ENCODE data around the gene BARHL2. TPM values are rescaled to one million over a fixed set of nuclear protein-coding genes. Genes with fewer than 3 reads are reported as not detected.

The BARHL2 gene
- total and polyA plus RNA-seq, 5 donors from 2014 or later = not detected

DNA sequence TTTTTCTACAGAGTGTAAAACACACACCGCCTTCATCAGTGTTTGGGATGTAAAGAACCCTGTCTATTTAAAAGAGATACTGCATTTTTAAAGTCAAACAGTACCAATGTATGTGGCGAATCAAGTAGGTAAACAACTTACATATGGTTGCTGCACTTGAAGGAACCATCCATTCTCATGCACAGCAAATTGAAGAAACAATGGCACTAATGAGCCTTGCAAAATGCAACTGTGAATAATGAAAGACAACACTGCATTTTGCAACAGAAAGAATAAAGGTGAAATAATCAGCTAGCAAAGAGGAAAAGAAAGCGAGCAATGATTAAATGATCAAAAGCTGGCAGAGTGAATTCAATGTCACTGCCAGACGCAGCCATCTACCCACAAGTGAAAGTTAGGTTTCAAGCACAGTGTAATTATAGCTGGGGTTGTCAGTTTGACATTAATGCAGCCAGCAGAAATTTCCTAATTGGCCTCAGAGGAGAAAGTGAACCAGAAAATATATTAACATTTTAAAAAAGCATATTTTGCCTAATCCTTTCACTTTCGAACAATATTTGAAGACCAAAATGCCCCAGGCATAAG, 10.9 kb upstream of the BARHL2 start:
- ATAC-seq (ENCODE audit: low read depth in 2 of 2) = no peak
- H3K36me3 Mint-ChIP-seq = peaks cover 5% of the 10 kb centered on the region
- peaks cover 11 to 22% of the 10 kb centered on the region in 2 experiments for H3K9me3 ChIP-seq (ENCODE audit: control insufficient read depth in 2 of 2, low read length in 2 of 2)
- peak overlapping the region in 2 of 4 donors; percentile 51 to 70 for H3K4me3 Mint-ChIP-seq
- H3K27me3 ChIP-seq (ENCODE audit: control insufficient read depth, insufficient read depth, low read length) = peaks cover 71% of the 10 kb centered on the region
- no peaks in the 10 kb centered on the region for H3K36me3 ChIP-seq (ENCODE audit: control insufficient read depth, insufficient read depth, low read length)
- H3K4me1 Mint-ChIP-seq = peaks cover 15 to 73% (median 33%) of the 10 kb centered on the region in 4 donors
- H3K4me3 ChIP-seq (ENCODE audit: low read depth, low read length) = no peak overlapping the region
- H3K27ac ChIP-seq (ENCODE audit: insufficient read depth, low read length, poor library complexity, severe bottlenecking) = no peak overlapping the region
- peaks cover 56% of the 10 kb centered on the region for H3K4me1 ChIP-seq (ENCODE audit: control insufficient read depth, insufficient read depth, low read length, poor library complexity, severe bottlenecking)
- DNase-seq = no peak
- peaks cover 0 to 23% (median 3%) of the 10 kb centered on the region in 7 donors for H3K9me3 Mint-ChIP-seq
- H3K27ac Mint-ChIP-seq = no peak overlapping the region
- H3K27me3 Mint-ChIP-seq = peaks cover 100% of the 10 kb centered on the region

DNA sequence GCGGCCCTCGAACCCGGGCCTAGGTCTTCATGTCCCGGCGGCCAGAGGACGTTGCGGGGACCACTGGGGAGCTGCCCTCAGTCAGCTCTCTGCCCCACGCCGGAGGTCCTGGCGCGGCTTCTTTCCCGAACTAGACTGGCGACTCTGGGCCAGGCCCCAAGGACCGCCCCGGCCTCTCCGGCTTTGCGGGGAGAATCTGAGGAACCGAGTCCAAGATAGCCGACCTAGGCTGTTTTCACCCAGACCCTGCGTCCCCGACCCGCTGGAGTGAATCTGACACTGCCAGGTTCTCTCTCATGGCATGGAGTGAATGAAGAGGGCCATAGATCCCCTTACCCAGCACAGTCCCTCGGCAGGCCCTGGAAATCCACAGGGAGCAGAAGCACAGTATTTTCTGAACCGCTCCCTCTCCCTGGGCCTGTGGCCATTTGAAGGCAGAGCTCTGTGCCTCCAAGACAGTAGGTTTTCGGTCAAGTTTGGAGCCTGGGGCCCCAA, 9.9 kb upstream of the BARHL2 start:
- no peak for DNase-seq
- peak overlapping the region in 1 of 4 donors; percentile 38 for H3K4me3 Mint-ChIP-seq
- H3K4me1 Mint-ChIP-seq = peaks cover 15 to 78% (median 34%) of the 10 kb centered on the region in 4 donors
- Histone ChIP-seq H3K27me3 (ENCODE audit: control insufficient read depth, insufficient read depth, low read length) (peaks cover 73% of the 10 kb centered on the region), H3K9me3 (ENCODE audit: control insufficient read depth in 2 of 2, low read length in 2 of 2) (peaks cover 14 to 22% of the 10 kb centered on the region in 2 experiments), H3K27ac (ENCODE audit: insufficient read depth, low read length, poor library complexity, severe bottlenecking) (no peak overlapping the region), H3K36me3 (ENCODE audit: control insufficient read depth, insufficient read depth, low read length) (no peaks in the 10 kb centered on the region), H3K4me1 (ENCODE audit: control insufficient read depth, insufficient read depth, low read length, poor library complexity, severe bottlenecking) (peaks cover 57% of the 10 kb centered on the region), H3K4me3 (ENCODE audit: low read depth, low read length) (no peak overlapping the region)
- peaks cover 99% of the 10 kb centered on the region for H3K27me3 Mint-ChIP-seq
- no peak overlapping the region for H3K27ac Mint-ChIP-seq
- H3K9me3 Mint-ChIP-seq = peaks cover 0 to 26% (median 6%) of the 10 kb centered on the region in 7 donors
- peaks cover 5% of the 10 kb centered on the region for H3K36me3 Mint-ChIP-seq
- ATAC-seq (ENCODE audit: low read depth in 2 of 2) = no peak

DNA sequence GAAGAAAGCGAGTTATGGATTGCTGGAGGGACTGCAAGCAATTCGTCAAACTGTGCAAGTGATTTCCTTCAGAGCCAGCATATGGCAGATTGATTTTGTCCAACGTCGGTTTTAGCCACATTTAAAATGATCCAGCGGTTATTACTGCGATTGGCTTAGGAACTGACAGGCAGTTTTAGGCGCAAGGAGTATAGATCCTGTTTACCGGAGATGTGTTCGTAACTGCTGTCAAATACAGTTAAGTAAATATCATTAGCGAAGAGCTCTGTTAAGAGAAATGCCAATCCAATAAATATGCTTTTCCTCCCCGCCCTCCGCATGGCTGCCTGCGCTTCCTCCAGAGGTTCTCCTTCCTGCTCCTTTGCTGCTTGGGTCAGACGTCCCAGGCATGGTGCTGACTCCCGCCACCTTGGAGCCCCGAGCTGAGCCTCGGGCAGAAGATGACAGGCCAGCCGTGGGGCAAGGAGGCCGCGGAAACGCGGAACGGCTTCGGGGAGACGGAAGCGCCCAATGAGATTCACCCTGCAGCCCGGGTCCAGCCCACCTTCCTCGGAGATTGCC, 9.4 kb upstream of the BARHL2 start:
- Mint-ChIP-seq H3K4me1 (peaks cover 19 to 79% (median 36%) of the 10 kb centered on the region in 4 donors), H3K27me3 (peaks cover 98% of the 10 kb centered on the region), H3K9me3 (peaks cover 0 to 26% (median 7%) of the 10 kb centered on the region in 7 donors), H3K27ac (peak overlapping the region in 1 of 3 donors; percentile 78), H3K36me3 (peaks cover 5% of the 10 kb centered on the region), H3K4me3 (peak overlapping the region in 3 of 4 donors; percentile 72 to 85 (median 75))
- H3K27me3 ChIP-seq (ENCODE audit: control insufficient read depth, insufficient read depth, low read length) = peaks cover 72% of the 10 kb centered on the region
- H3K9me3 ChIP-seq (ENCODE audit: control insufficient read depth in 2 of 2, low read length in 2 of 2) = peaks cover 14 to 22% of the 10 kb centered on the region in 2 experiments
- ATAC-seq (ENCODE audit: low read depth in 2 of 2) = no peak
- no peak overlapping the region for H3K27ac ChIP-seq (ENCODE audit: insufficient read depth, low read length, poor library complexity, severe bottlenecking)
- H3K4me1 ChIP-seq (ENCODE audit: control insufficient read depth, insufficient read depth, low read length, poor library complexity, severe bottlenecking) = peaks cover 57% of the 10 kb centered on the region
- H3K4me3 ChIP-seq (ENCODE audit: low read depth, low read length) = peak overlapping the region; percentile 10
- no peaks in the 10 kb centered on the region for H3K36me3 ChIP-seq (ENCODE audit: control insufficient read depth, insufficient read depth, low read length)
- no peak for DNase-seq

DNA sequence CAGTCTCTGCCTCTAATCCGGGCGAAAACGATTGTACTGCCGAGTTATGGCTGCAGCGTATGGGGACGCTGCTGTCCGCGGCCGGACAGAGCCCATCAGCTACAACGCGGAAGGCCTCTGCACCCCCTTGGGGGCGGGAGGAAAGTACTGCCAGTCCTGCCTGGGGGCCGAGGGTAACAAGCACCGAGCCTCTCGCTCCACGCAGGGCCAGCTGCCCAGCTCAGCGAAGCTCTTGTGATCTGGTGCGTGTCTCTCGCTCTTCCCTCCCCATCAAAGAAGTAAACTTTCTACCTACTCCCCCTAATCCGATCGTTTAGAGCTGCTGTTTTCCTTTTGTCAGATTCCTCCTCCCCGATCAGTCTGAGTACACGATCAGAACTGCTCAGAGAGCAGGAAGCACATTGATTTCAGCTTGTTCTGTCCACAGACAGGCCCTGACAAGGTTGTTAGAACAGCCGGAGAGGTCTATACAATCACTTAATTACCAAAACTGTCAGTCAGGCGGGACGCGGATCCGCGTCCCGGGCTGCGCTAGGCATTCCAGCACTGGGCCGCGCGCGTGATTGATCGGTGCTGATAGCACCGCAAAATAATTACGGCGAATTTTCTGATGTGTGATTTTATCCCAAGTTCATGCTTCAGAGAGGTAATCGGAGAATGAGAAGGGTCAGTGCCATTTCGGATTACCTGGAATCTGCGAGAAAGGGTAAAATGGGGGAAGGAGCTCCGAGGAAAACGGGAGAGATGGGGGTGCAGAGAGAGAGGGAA, 8.7 kb upstream of the BARHL2 start:
- H3K4me3 Mint-ChIP-seq = peak overlapping the region in 3 of 4 donors; percentile 72 to 85 (median 75)
- H3K27me3 Mint-ChIP-seq = peaks cover 98% of the 10 kb centered on the region
- peak in 1 of 3 donors; percentile 25 for DNase-seq
- H3K27ac Mint-ChIP-seq = peak overlapping the region in 2 of 3 donors; percentile 77 to 78
- peaks cover 57% of the 10 kb centered on the region for H3K4me1 ChIP-seq (ENCODE audit: control insufficient read depth, insufficient read depth, low read length, poor library complexity, severe bottlenecking)
- no peaks in the 10 kb centered on the region for H3K36me3 ChIP-seq (ENCODE audit: control insufficient read depth, insufficient read depth, low read length)
- ATAC-seq (ENCODE audit: low read depth in 2 of 2) = no peak
- no peak overlapping the region for H3K27ac ChIP-seq (ENCODE audit: insufficient read depth, low read length, poor library complexity, severe bottlenecking)
- peaks cover 23 to 81% (median 37%) of the 10 kb centered on the region in 4 donors for H3K4me1 Mint-ChIP-seq
- peak overlapping the region; percentile 10 for H3K4me3 ChIP-seq (ENCODE audit: low read depth, low read length)
- peaks cover 0 to 31% (median 5%) of the 10 kb centered on the region in 7 donors for H3K9me3 Mint-ChIP-seq
- H3K9me3 ChIP-seq (ENCODE audit: control insufficient read depth in 2 of 2, low read length in 2 of 2) = peaks cover 10 to 24% of the 10 kb centered on the region in 2 experiments
- peaks cover 66% of the 10 kb centered on the region for H3K27me3 ChIP-seq (ENCODE audit: control insufficient read depth, insufficient read depth, low read length)
- H3K36me3 Mint-ChIP-seq = peaks cover 5% of the 10 kb centered on the region

GRCh38 chr1:90724926-90725656, 8.0 kb upstream of the BARHL2 start:
- H3K36me3 Mint-ChIP-seq = peaks cover 5% of the 10 kb centered on the region
- DNase-seq = no peak
- Histone ChIP-seq H3K36me3 (ENCODE audit: control insufficient read depth, insufficient read depth, low read length) (no peaks in the 10 kb centered on the region), H3K27me3 (ENCODE audit: control insufficient read depth, insufficient read depth, low read length) (peaks cover 73% of the 10 kb centered on the region), H3K27ac (ENCODE audit: insufficient read depth, low read length, poor library complexity, severe bottlenecking) (no peak overlapping the region), H3K4me3 (ENCODE audit: low read depth, low read length) (no peak overlapping the region), H3K4me1 (ENCODE audit: control insufficient read depth, insufficient read depth, low read length, poor library complexity, severe bottlenecking) (peaks cover 49% of the 10 kb centered on the region), H3K9me3 (ENCODE audit: control insufficient read depth in 2 of 2, low read length in 2 of 2) (peaks cover 14 to 32% of the 10 kb centered on the region in 2 experiments)
- no peak for ATAC-seq (ENCODE audit: low read depth in 2 of 2)
- peaks cover 98% of the 10 kb centered on the region for H3K27me3 Mint-ChIP-seq
- peaks cover 19 to 75% (median 37%) of the 10 kb centered on the region in 4 donors for H3K4me1 Mint-ChIP-seq
- H3K4me3 Mint-ChIP-seq = peak overlapping the region; percentile 52 to 85 (median 74)
- peak overlapping the region in 1 of 3 donors; percentile 78 for H3K27ac Mint-ChIP-seq
- peaks cover 0 to 38% (median 8%) of the 10 kb centered on the region in 7 donors for H3K9me3 Mint-ChIP-seq

DNA sequence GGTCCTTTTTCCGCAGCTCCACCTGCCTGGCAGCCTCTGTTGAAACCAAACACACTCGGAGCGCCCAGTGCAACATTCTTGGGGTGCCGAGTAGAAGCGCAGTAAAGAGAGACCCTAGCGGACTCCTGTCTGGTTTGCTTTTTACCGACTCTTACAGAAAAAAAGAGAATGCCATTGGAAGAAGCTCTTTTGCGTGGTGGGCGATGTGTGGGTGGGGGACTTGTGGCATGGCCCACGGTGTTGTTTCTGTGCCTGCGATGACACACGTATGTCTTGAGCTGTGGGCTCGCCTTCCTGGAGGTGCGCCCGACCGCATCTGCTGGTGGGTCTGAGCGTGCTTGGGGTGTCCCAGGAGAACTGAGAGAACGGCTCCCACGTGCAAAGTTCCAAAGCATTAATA, 7.3 kb upstream of the BARHL2 start:
- Mint-ChIP-seq H3K4me1 (peaks cover 19 to 71% (median 33%) of the 10 kb centered on the region in 4 donors), H3K36me3 (peaks cover 5% of the 10 kb centered on the region)

DNA sequence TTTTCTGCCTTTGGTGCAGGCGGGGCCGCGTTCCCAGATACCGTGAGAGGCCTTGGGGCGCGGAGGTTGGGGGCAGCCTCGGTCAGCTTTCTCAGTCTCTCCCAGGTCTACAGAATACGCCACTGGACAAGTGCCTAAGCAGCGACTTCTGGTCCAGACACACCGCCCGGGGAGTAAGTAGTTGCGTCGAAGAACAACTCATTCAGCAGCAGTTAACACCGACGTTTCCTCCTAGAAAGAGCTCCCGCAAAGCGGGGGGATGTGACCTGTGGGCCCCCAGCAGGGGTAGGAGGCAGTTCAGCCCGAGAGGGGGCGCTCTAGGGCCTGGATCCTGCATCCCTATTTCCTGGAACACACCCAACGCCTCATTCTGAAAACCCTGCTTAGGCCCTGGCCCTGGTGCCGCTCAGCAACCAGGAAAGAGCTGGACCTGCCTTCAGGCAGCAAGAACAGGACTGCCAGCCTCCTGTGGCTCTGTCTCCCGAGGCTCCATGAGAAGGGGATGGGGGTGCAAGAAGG, 6.5 kb upstream of the BARHL2 start:
- Mint-ChIP-seq H3K27ac (peak overlapping the region in 1 of 3 donors; percentile 63), H3K27me3 (peaks cover 97% of the 10 kb centered on the region), H3K36me3 (peaks cover 5% of the 10 kb centered on the region), H3K9me3 (peaks cover 0 to 45% (median 11%) of the 10 kb centered on the region in 7 donors), H3K4me3 (peak overlapping the region; percentile 52 to 80 (median 67)), H3K4me1 (peaks cover 24 to 70% (median 33%) of the 10 kb centered on the region in 4 donors)
- no peaks in the 10 kb centered on the region for H3K36me3 ChIP-seq (ENCODE audit: control insufficient read depth, insufficient read depth, low read length)
- ATAC-seq (ENCODE audit: low read depth in 2 of 2) (no peak), DNase-seq (no peak)
- peak overlapping the region; percentile 56 for H3K4me3 ChIP-seq (ENCODE audit: low read depth, low read length)
- H3K27ac ChIP-seq (ENCODE audit: insufficient read depth, low read length, poor library complexity, severe bottlenecking) = no peak overlapping the region
- H3K9me3 ChIP-seq (ENCODE audit: control insufficient read depth in 2 of 2, low read length in 2 of 2) = peaks cover 14 to 39% of the 10 kb centered on the region in 2 experiments
- peaks cover 67% of the 10 kb centered on the region for H3K27me3 ChIP-seq (ENCODE audit: control insufficient read depth, insufficient read depth, low read length)
- H3K4me1 ChIP-seq (ENCODE audit: control insufficient read depth, insufficient read depth, low read length, poor library complexity, severe bottlenecking) = peaks cover 35% of the 10 kb centered on the region

More for the DNA sequence above, 7.3 kb upstream of the BARHL2 start:
- peak overlapping the region; percentile 8 to 85 (median 40) for H3K4me3 Mint-ChIP-seq
- H3K36me3 ChIP-seq (ENCODE audit: control insufficient read depth, insufficient read depth, low read length) = no peaks in the 10 kb centered on the region
- peaks cover 97% of the 10 kb centered on the region for H3K27me3 Mint-ChIP-seq
- peaks cover 42% of the 10 kb centered on the region for H3K4me1 ChIP-seq (ENCODE audit: control insufficient read depth, insufficient read depth, low read length, poor library complexity, severe bottlenecking)
- peak overlapping the region in 1 of 3 donors; percentile 9 for H3K27ac Mint-ChIP-seq
- no peak for ATAC-seq (ENCODE audit: low read depth in 2 of 2)
- H3K4me3 ChIP-seq (ENCODE audit: low read depth, low read length) = no peak overlapping the region
- peaks cover 0 to 41% (median 8%) of the 10 kb centered on the region in 7 donors for H3K9me3 Mint-ChIP-seq
- H3K27ac ChIP-seq (ENCODE audit: insufficient read depth, low read length, poor library complexity, severe bottlenecking) = no peak overlapping the region
- no peak for DNase-seq
- H3K9me3 ChIP-seq (ENCODE audit: control insufficient read depth in 2 of 2, low read length in 2 of 2) = peaks cover 14 to 39% of the 10 kb centered on the region in 2 experiments
- peaks cover 70% of the 10 kb centered on the region for H3K27me3 ChIP-seq (ENCODE audit: control insufficient read depth, insufficient read depth, low read length)
